Neural crest cell (in vitro differentiated cells): ENCODE results near the gene MYH7B. TPM values are rescaled to one million over a fixed set of nuclear protein-coding genes. Genes with fewer than 3 reads are reported as not detected.

Source experiments
- DNase-seq: peaks from one replicate; pipeline ENCODE4 v3.0.0; 2021; ENCODE audit warnings: low read depth, mixed read lengths, low spot score
- H3K27ac Mint-ChIP-seq: one replicate; pipeline ENCODE4 v1.8.0; 2021; ENCODE audit warnings: mild to moderate bottlenecking, mixed read lengths; ENCODE audit not compliant: unreplicated experiment
- H3K27me3 Mint-ChIP-seq: 2 replicates; pipeline ENCODE4 v1.8.0; 2021; ENCODE audit warnings: low read depth, mild to moderate bottlenecking, mixed read lengths
- H3K36me3 Mint-ChIP-seq: 2 replicates; pipeline ENCODE4 v1.8.0; 2021; ENCODE audit warnings: low read depth, mild to moderate bottlenecking, mixed read lengths
- H3K4me1 Mint-ChIP-seq: 2 replicates; pipeline ENCODE4 v1.8.0; 2021; ENCODE audit warnings: mixed read lengths
- H3K4me3 Mint-ChIP-seq: one replicate; pipeline ENCODE4 v1.8.0; 2021; ENCODE audit warnings: mild to moderate bottlenecking, mixed read lengths
- H3K9me3 Mint-ChIP-seq: 2 replicates; pipeline ENCODE4 v1.8.0; 2021; ENCODE audit warnings: mixed read lengths
- CTCF ChIP-seq: fragments of 200-600 bp; sonication (generic); conservative IDR thresholded peaks from 2 replicates; pipeline ENCODE4 v1.5.0; 2021; ENCODE audit warnings: antibody characterized with exemption, mild to moderate bottlenecking
- total RNA-seq: library from RNA; stranded (reverse); gene quantifications from 2 replicates; pipeline ENCODE4 v1.2.1, GENCODE V29; 2021

MYH7B gene
- total RNA-seq, 1 donor from 2014 or later, result 0.77 TPM

GRCh38 chr20:34982270-34983088 is 26.8 kb downstream of the MYH7B start:
- Mint-ChIP-seq H3K9me3 (no peaks in the 10 kb centered on the region), H3K4me1 (peaks cover 16% of the 10 kb centered on the region), H3K36me3 (no peaks in the 10 kb centered on the region), H3K27ac (no peak overlapping the region), H3K4me3 (no peak overlapping the region), H3K27me3 (peaks cover 32% of the 10 kb centered on the region)
- no peak for TF ChIP-seq CTCF
- no peak for DNase-seq

GRCh38 chr20:34983089-34983820 is 27.6 kb downstream of the MYH7B start:
- H3K36me3 Mint-ChIP-seq, result no peaks in the 10 kb centered on the region

GRCh38 chr20:34983995-34984735 is 28.5 kb downstream of the MYH7B start:
- Mint-ChIP-seq H3K4me3 (no peak overlapping the region), H3K4me1 (peaks cover 16% of the 10 kb centered on the region), H3K36me3 (peaks cover under 1% of the 10 kb centered on the region), H3K9me3 (no peaks in the 10 kb centered on the region), H3K27me3 (peaks cover 32% of the 10 kb centered on the region), H3K27ac (no peak overlapping the region)
- DNase-seq, result no peak
- no peak for TF ChIP-seq CTCF

More at GRCh38 chr20:34983089-34983820, 27.6 kb downstream of the MYH7B start:
- Mint-ChIP-seq H3K27me3 (peaks cover 32% of the 10 kb centered on the region), H3K27ac (no peak overlapping the region), H3K4me1 (peaks cover 15% of the 10 kb centered on the region), H3K4me3 (no peak overlapping the region), H3K9me3 (no peaks in the 10 kb centered on the region)
- no peak for DNase-seq
- no peak for TF ChIP-seq CTCF

- Mint-ChIP-seq H3K36me3 (peaks cover 3% of the 10 kb centered on the region), H3K27ac (peak overlapping the region; percentile 13), H3K4me3 (no peak overlapping the region), H3K4me1 (peaks cover 16% of the 10 kb centered on the region), H3K9me3 (no peaks in the 10 kb centered on the region), H3K27me3 (peaks cover 32% of the 10 kb centered on the region)
- no peak for TF ChIP-seq CTCF
- no peak for DNase-seq
These were observed 29.1 kb downstream of the MYH7B start for GRCh38 chr20:34984756-34985261.
